GM12878 (cell line): ENCODE results near the gene NXN. TPM values are rescaled to one million over a fixed set of nuclear protein-coding genes. Genes with fewer than 3 reads are reported as not detected.

Experiments
- ATAC-seq: fragments of 200-7000 bp; cut with Tn5 transposase; 3 replicates; pipeline ENCODE4 v1.9.1; 2020; ENCODE audit warnings: mild to moderate bottlenecking, moderate library complexity
- BruUV-seq: library from RNA; stranded (reverse); fragments of 400-500 nt; replicated peaks from 2 replicates; lab custom pipeline; 2021; lab: Mats Ljungman, UMichigan
- CTCF ChIA-PET: fragments of 300-600 bp; sonication (Branson Sonifier 250); formaldehyde crosslinking; extraction: SDS; loops from one replicate; lab custom pipeline; 2021; ENCODE audit warnings: inconsistent platforms; lab: Yijun Ruan, JAX
- POLR2A ChIA-PET: fragments of 350-600 bp; formaldehyde crosslinking; extraction: SDS; loops from one replicate; lab custom pipeline; 2021; ENCODE audit warnings: inconsistent platforms; lab: Charles Lee
- RAD21 ChIA-PET: fragments of 300-600 bp; sonication (Branson Sonifier 250); formaldehyde crosslinking; loops from one replicate; lab custom pipeline; 2023; ENCODE audit warnings: antibody characterized with exemption; ENCODE audit not compliant: unreplicated experiment; lab: Charles Lee
- SMC1A ChIA-PET: fragments of 300-600 bp; sonication (Branson Sonifier 250); formaldehyde crosslinking; loops from one replicate; lab custom pipeline; 2023; ENCODE audit not compliant: unreplicated experiment, uncharacterized antibody; lab: Charles Lee
- DNase-seq: peaks from one replicate; pipeline ENCODE4 v3.0.0-alpha.2; 2011; ENCODE audit warnings: low read depth, low spot score
- FAIRE-seq: peaks from 3 replicates; lab custom pipeline; 2011; peaks lifted over from hg19 to GRCh38; lab: Jason Lieb, UNC
- H2AFZ ChIP-seq: 2 replicates; pipeline ENCODE4 v1.6.0; 2011; ENCODE audit warnings: low read depth, low read length, control low read depth; ENCODE audit not compliant: control insufficient read depth
- H3K27ac ChIP-seq: 2 replicates; pipeline ENCODE4 v1.5.1; 2011; ENCODE audit warnings: control low read depth; ENCODE audit not compliant: control insufficient read depth, insufficient read depth
- H3K27me3 ChIP-seq, 2 experiments: replicated peaks in 1 of 2; 2 replicates each; pipeline versions ENCODE4 v1.6.0 to v1.6.1; 2011; ENCODE audit warnings: low read length in 1 of 2; ENCODE audit not compliant: control insufficient read depth in 2 of 2, insufficient read depth in 2 of 2
- H3K36me3 ChIP-seq, 2 experiments: 2 replicates each; pipeline ENCODE4 v1.5.1; 2011; ENCODE audit warnings: low read length in 1 of 2; ENCODE audit not compliant: control insufficient read depth in 2 of 2, insufficient read depth in 2 of 2
- H3K4me1 ChIP-seq: 2 replicates; pipeline ENCODE4 v1.6.1; 2011; ENCODE audit warnings: mild to moderate bottlenecking, low read length, moderate library complexity, mixed read lengths; ENCODE audit not compliant: control insufficient read depth, insufficient read depth
- H3K4me2 ChIP-seq: 2 replicates; pipeline ENCODE4 v1.6.0; 2011; ENCODE audit warnings: control low read depth; ENCODE audit not compliant: control insufficient read depth, insufficient read depth
- H3K4me3 ChIP-seq: fragments of 200-600 bp; sonication (generic); 2 replicates; pipeline ENCODE4 v1.5.1; 2016
- H3K79me2 ChIP-seq: 2 replicates; pipeline ENCODE4 v1.6.0; 2011; ENCODE audit warnings: low read length; ENCODE audit not compliant: control insufficient read depth, insufficient read depth
- H3K9ac ChIP-seq: 2 replicates; pipeline ENCODE4 v1.8.0; 2011; ENCODE audit warnings: low read length, control low read depth, mixed read lengths; ENCODE audit not compliant: control insufficient read depth, insufficient read depth
- H3K9me3 ChIP-seq: replicated peaks from 3 replicates; pipeline ENCODE4 v1.5.1; 2011; ENCODE audit warnings: mild to moderate bottlenecking, low read length; ENCODE audit not compliant: control insufficient read depth, insufficient read depth
- H4K20me1 ChIP-seq: 2 replicates; pipeline ENCODE4 v1.6.0; 2011; ENCODE audit not compliant: control insufficient read depth, insufficient read depth
- BHLHE40 ChIP-seq, 2 experiments: fragments of 450-650 bp in 1 of 2; IDR thresholded peaks; 2 replicates each; pipeline ENCODE4 v1.6.1; 2011 to 2017; ENCODE audit warnings: low read depth in 2 of 2, borderline replicate concordance in 1 of 2, improper control_type of control experiment in 1 of 2, low read length in 1 of 2, mild to moderate bottlenecking in 1 of 2
- BMI1 ChIP-seq: fragments of 450-650 bp; IDR thresholded peaks from 2 replicates; pipeline ENCODE4 v1.6.1; 2016; ENCODE audit warnings: mild to moderate bottlenecking, moderate library complexity, borderline replicate concordance
- CBX3 ChIP-seq: fragments of 200-600 bp; sonication (generic); IDR thresholded peaks from 2 replicates; pipeline ENCODE4 v1.6.1; 2016; ENCODE audit warnings: low read depth, borderline replicate concordance
- DPF2 ChIP-seq: fragments of 450-650 bp; IDR thresholded peaks from 2 replicates; pipeline ENCODE4 v1.6.1; 2017; ENCODE audit warnings: mild to moderate bottlenecking
- EED ChIP-seq: sonication (generic); IDR thresholded peaks from 2 replicates; pipeline ENCODE4 v1.6.1; 2016; ENCODE audit warnings: antibody characterized with exemption, low read depth
- EGR1 ChIP-seq, 2 experiments: IDR thresholded peaks; 1 replicate in 1 of 2; 2 replicates in 1 of 2; pipeline ENCODE4 v1.6.1; 2011 to 2012; ENCODE audit warnings: low read depth in 2 of 2, low read length in 2 of 2, borderline replicate concordance in 1 of 2, mild to moderate bottlenecking in 1 of 2, moderate library complexity in 1 of 2
- EZH2 ChIP-seq: IDR thresholded peaks from 2 replicates; pipeline ENCODE4 v1.6.1; 2012; ENCODE audit warnings: low read depth, mild to moderate bottlenecking, control low read depth, inconsistent platforms, low read length, borderline replicate concordance; ENCODE audit not compliant: control insufficient read depth
- HDAC2 ChIP-seq: fragments of 200-600 bp; sonication (generic); IDR thresholded peaks from 2 replicates; pipeline ENCODE4 v1.6.1; 2017
- IRF4 ChIP-seq: IDR thresholded peaks from 2 replicates; pipeline ENCODE4 v1.6.1; 2011; ENCODE audit warnings: low read depth, low read length
- MXI1 ChIP-seq: fragments of 150-350 bp; IDR thresholded peaks from 2 replicates; pipeline ENCODE4 v1.6.1; 2011; ENCODE audit warnings: low read depth, mild to moderate bottlenecking, inconsistent platforms, low read length, improper control_type of control experiment
- MYC ChIP-seq: IDR thresholded peaks from 2 replicates; pipeline ENCODE4 v1.6.1; 2011; ENCODE audit warnings: mild to moderate bottlenecking, low read length, moderate library complexity, inconsistent platforms; ENCODE audit not compliant: insufficient read depth, insufficient replicate concordance, insufficient read length, severe bottlenecking
- NR2F1 ChIP-seq: fragments of 450-650 bp; conservative IDR thresholded peaks from 2 replicates; pipeline ENCODE4 v1.6.1; 2017; ENCODE audit warnings: mild to moderate bottlenecking
- RB1 ChIP-seq: fragments of 450-650 bp; formaldehyde crosslinking; IDR thresholded peaks from 2 replicates; pipeline ENCODE4 v1.6.1; 2017; ENCODE audit warnings: mild to moderate bottlenecking, borderline replicate concordance
- RUNX3 ChIP-seq: IDR thresholded peaks from 2 replicates; pipeline ENCODE4 v1.6.1; 2012; ENCODE audit warnings: low read length, inconsistent platforms
- TCF12 ChIP-seq: IDR thresholded peaks from 2 replicates; pipeline ENCODE4 v1.6.1; 2011; ENCODE audit warnings: low read depth, mild to moderate bottlenecking, low read length
- YY1 ChIP-seq: IDR thresholded peaks from 2 replicates; pipeline ENCODE4 v1.6.1; 2011; ENCODE audit warnings: low read depth, mild to moderate bottlenecking, low read length
- ZNF622 ChIP-seq: fragments of 450-650 bp; IDR thresholded peaks from 2 replicates; pipeline ENCODE4 v1.6.1; 2017; ENCODE audit warnings: mild to moderate bottlenecking, inconsistent platforms
- WGBS: methylation state at CpG from one replicate; pipeline ENCODE4 v1.1.6; 2016; ENCODE audit warnings: low lambda C conversion rate; ENCODE audit not compliant: insufficient replicate concordance, insufficient coverage; ENCODE audit errors: missing lambda C conversion rate; 5-methylcytosine and 5-hydroxymethylcytosine counted together
- in situ Hi-C: fragments of 300-500 bp; cut with MboI; formaldehyde crosslinking; loops from 9 replicates; pipeline ENCODE4 v1.14.3; 2018; ENCODE audit warnings: mixed read lengths
- intact Hi-C: fragments of 100-400 bp; cut with micrococcal nuclease; formaldehyde crosslinking; loops from one replicate; pipeline ENCODE4 v1.14.2; 2022; ENCODE audit not compliant: unreplicated experiment
- polyA plus RNA-seq, 11 experiments: library from polyadenylated mRNA; depleted of rRNA in 4 of 11; unstranded in 6 of 11; stranded (reverse) in 5 of 11; fragments of >200 nt; fragmentation: Nextera tagmentation in 4 of 11; fragmentation: Illumina TruSeq in 1 of 11; extraction: Ambion mirVana in 4 of 11; extraction: Trizol in 1 of 11; gene quantifications; 1 replicate in 1 of 11; 2 replicates in 10 of 11; pipeline versions ENCODE4 v1.2.1 to v1.2.3, GENCODE V29; 2011 to 2016; ENCODE audit warnings: inconsistent platforms in 2 of 11, missing spikeins in 2 of 11, low read depth in 1 of 11
- total RNA-seq, 4 experiments: library from RNA; depleted of rRNA in 3 of 4; stranded (reverse); fragments of >200 nt in 3 of 4; fragmentation: Illumina TruSeq in 1 of 4; extraction: Trizol in 1 of 4; gene quantifications; 2 replicates each; pipeline versions ENCODE4 v1.2.1 to v1.2.3, GENCODE V29; 2013 to 2021
- TF ChIP-seq, protein P1 (sequence below): fragments of 450-650 bp; IDR thresholded peaks from 2 replicates; pipeline ENCODE4 v1.6.1; 2017; ENCODE audit warnings: low read depth, mild to moderate bottlenecking, moderate library complexity
- TF ChIP-seq, protein P2 (sequence below): IDR thresholded peaks from 2 replicates; pipeline ENCODE4 v1.6.1; 2012; ENCODE audit warnings: low read depth, low read length, improper control_type of control experiment

Gene NXN
- total and polyA plus RNA-seq, 10 of the 15 experiments (the other 5 are each of a cell fraction or from before 2014, with no cell fraction given): 0.04 to 1.2 (median 0.30) TPM

DNA sequence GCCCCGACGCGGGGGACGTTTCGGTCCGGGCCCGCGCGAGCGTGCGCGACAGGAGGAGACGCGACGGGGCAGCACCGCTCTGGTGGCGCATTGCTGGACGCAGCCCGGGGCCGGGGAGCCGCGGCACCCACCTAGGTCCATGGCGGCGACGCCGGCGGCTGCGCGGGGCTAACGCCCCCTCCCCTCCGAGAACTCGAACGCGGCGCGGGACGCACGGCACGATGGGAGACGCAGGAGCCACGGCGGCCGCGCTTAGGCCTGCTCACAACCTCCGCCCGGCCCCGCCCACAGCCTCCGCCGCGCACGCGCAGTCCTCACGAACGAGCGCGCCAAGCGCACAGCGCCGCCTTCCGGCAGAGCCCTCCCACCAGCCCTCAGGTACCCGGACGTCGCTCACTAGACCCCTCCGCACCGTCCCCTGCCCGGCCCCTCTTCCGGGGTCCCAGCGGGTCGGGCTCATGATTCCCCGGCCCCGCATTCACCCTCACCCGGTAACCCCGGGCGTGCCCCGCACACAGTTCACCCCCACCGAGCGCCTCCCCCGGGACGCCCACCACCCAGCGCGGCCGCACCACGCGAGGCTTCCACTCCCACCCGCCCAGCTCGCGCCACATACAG lies 227.5 kb downstream of the NXN start, which contains the start of gene GEMIN4 (continued):
- peak; percentile 6; the same call in 1 of the 2 replicates for TF ChIP-seq NR2F1
- 0 out of 2 replicates have a peak, but pooled peaks have one; percentile 35 for TF ChIP-seq RUNX3
- TF ChIP-seq RB1: peak; percentile 91
- peak; percentile 75 for TF ChIP-seq DPF2

DNA sequence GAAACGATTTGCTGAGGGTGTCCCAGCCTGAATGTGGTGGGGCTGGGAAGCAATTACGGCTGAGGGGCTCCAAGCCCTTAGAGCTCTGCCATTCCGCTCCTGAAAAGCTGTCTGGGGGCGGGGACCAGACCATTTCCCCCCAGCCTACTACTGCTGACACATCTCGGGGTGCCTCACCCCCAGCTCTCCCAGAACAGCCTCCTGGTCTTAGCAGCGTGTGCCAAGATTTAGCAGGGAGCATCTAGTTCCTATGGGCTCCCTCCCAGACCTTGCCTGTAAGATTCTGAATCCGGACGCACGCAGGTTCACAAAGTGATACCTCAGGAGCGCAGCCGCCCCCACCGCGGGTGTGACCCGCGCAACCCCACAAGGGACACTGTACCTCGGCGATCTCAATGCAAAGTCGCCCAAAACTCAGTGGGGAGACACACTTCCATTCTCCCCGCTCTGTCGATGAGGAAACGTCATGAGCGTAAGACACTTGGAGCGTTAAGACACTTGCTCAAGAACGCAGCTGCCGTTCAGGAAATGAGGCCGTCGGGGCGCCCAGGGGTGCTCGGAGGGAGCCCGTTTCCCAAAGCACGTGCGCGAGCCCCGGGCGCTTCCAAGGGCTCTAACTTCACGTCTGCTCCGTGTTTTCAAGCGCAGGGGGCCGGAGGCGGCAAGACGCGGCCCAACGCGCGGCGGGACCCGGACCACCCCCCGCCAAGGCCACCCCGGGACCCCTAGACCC lies 228.1 kb downstream of the NXN start:
- no peaks in the 10 kb centered on the region for H3K27me3 ChIP-seq
- no peak for DNase-seq
- in situ Hi-C loops (no loop called here), intact Hi-C loops (no loop called here)
- no peaks in the 10 kb centered on the region for H4K20me1 ChIP-seq
- H2AFZ ChIP-seq: peak overlapping the region; percentile 82
- peaks cover 4% of the 10 kb centered on the region; the same call in 1 of the 2 replicates for H3K4me1 ChIP-seq
- FAIRE-seq: no peak
- H3K4me2 ChIP-seq: peak overlapping the region; percentile 96
- peaks cover 42% of the 10 kb centered on the region for H3K79me2 ChIP-seq
- H3K27ac ChIP-seq: peak overlapping the region; percentile 89
- CTCF ChIA-PET: interaction anchor here (0.9 to 1.7 kb wide), 4 partner anchors 21 to 335 kb away, joined by 4 read pairs; no protein-coding TSS in a partner anchor
- peak; percentile 65 for ATAC-seq
- BruUV-seq: no TSS peak
- peaks cover 3% of the 10 kb centered on the region; the same call in 1 of the 3 replicates for H3K9me3 ChIP-seq
- SMC1A ChIA-PET: interaction anchor here (1.0 to 1.4 kb wide), 3 partner anchors 9 to 33 kb away, joined by 3 to 5 read pairs (median 4); no protein-coding TSS in a partner anchor
- 1% methylated on average over 48 of the region's 49 CpGs for WGBS
- TF ChIP-seq TCF12 (no peak), MXI1 (peak; percentile 15), NR2F1 (peak; percentile 53; the same call in 1 of the 2 replicates), BMI1 (no peak), MYC (peak; percentile 53), ZNF622 (no peak), HDAC2 (0 out of 2 replicates have a peak, but pooled peaks have one; percentile 61), CBX3 (no peak), IRF4 (0 out of 2 replicates have a peak, but pooled peaks have one; percentile 5), BHLHE40 (IDR thresholded peaks at IDR 0.05; ENCODE audit: borderline replicate concordance in 1 of 2, low read depth in 2 of 2, low read length in 1 of 2) (peak; percentile 71 to 93), EED (0 out of 2 replicates have a peak, but pooled peaks have one; percentile 7), YY1 (no peak), EZH2 (no peak), EGR1 (IDR thresholded peaks at IDR 0.05; ENCODE audit: borderline replicate concordance in 1 of 2, low read depth in 2 of 2, low read length in 2 of 2) (peak in 1 of 2 experiments; percentile 3; a peak in 1 of 3 replicates)
- TF ChIP-seq, protein P1, sequence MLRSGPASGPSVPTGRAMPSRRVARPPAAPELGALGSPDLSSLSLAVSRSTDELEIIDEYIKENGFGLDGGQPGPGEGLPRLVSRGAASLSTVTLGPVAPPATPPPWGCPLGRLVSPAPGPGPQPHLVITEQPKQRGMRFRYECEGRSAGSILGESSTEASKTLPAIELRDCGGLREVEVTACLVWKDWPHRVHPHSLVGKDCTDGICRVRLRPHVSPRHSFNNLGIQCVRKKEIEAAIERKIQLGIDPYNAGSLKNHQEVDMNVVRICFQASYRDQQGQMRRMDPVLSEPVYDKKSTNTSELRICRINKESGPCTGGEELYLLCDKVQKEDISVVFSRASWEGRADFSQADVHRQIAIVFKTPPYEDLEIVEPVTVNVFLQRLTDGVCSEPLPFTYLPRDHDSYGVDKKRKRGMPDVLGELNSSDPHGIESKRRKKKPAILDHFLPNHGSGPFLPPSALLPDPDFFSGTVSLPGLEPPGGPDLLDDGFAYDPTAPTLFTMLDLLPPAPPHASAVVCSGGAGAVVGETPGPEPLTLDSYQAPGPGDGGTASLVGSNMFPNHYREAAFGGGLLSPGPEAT: 0 out of 2 replicates have a peak, but pooled peaks have one; percentile 20
- TF ChIP-seq, protein P2, sequence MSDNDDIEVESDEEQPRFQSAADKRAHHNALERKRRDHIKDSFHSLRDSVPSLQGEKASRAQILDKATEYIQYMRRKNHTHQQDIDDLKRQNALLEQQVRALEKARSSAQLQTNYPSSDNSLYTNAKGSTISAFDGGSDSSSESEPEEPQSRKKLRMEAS: peak; percentile 50; the same call in 1 of the 2 replicates
- POLR2A ChIA-PET: interaction anchor here (0.6 to 1.7 kb wide), 7 partner anchors 11 to 38 kb away, joined by 3 to 5 read pairs (median 4); partner anchors contain the start of genes GLOD4, MRM3 and VPS53
- peak overlapping the region; percentile 91 for H3K9ac ChIP-seq
- peaks cover 15 to 19% of the 10 kb centered on the region in 2 experiments for H3K36me3 ChIP-seq
- RAD21 ChIA-PET: interaction anchor here (1.1 to 1.7 kb wide), 4 partner anchors 11 to 339 kb away, joined by 3 to 5 read pairs (median 4); no protein-coding TSS in a partner anchor
- peak overlapping the region; percentile 98 for H3K4me3 ChIP-seq
